Caco-2 (cell line): Measurements from ENCODE around the gene RASSF4. TPM values are rescaled to one million over a fixed set of nuclear protein-coding genes. Genes with fewer than 3 reads are reported as not detected.
A peak's percentile ranks its signal among the peaks of the same experiment; 100 is the strongest.

Experiments
- BruUV-seq: library from RNA; stranded (reverse); fragments of 400-500 nt; replicated peaks from 2 replicates; lab custom pipeline; 2021; lab: Mats Ljungman, UMichigan
- CTCF ChIA-PET: fragments of 300-600 bp; sonication (Branson Sonifier 250); formaldehyde crosslinking; loops from one replicate; lab custom pipeline; 2022; ENCODE audit warnings: antibody characterized with exemption; lab: Charles Lee
- POLR2A ChIA-PET: fragments of 300-600 bp; sonication (Branson Sonifier 250); formaldehyde crosslinking; loops from one replicate; lab custom pipeline; 2022; ENCODE audit warnings: antibody characterized with exemption; lab: Charles Lee
- DNase-seq, 2 experiments: peaks; one replicate each; pipeline versions ENCODE4 v3.0.0 to v3.0.0-alpha.2; 2020 to 2022
- H3K27me3 ChIP-seq: replicated peaks from 2 replicates; pipeline ENCODE4 v1.6.0; 2011; ENCODE audit warnings: low read length; ENCODE audit not compliant: control insufficient read depth, insufficient read depth
- H3K36me3 ChIP-seq: 2 replicates; pipeline ENCODE4 v1.5.1; 2011; ENCODE audit warnings: low read length; ENCODE audit not compliant: control insufficient read depth, insufficient read depth
- H3K4me1 ChIP-seq: fragments of 250-450 bp; sonication (Bioruptor Pico); 2 replicates; pipeline ENCODE4 v1.5.1; 2020; ENCODE audit warnings: mild to moderate bottlenecking
- H3K4me3 ChIP-seq: 2 replicates; pipeline ENCODE4 v1.5.1; 2011; ENCODE audit warnings: low read depth, mild to moderate bottlenecking, control low read depth, low read length
- H3K9me3 ChIP-seq: fragments of 250-450 bp; sonication (Bioruptor Pico); 2 replicates; pipeline ENCODE4 v1.5.1; 2020; ENCODE audit warnings: mild to moderate bottlenecking, moderate library complexity
- H3K27ac Mint-ChIP-seq: one replicate; pipeline ENCODE4 v1.8.0; 2022; ENCODE audit warnings: mixed read lengths; ENCODE audit not compliant: unreplicated experiment
- H3K27me3 Mint-ChIP-seq: one replicate; pipeline ENCODE4 v1.8.0; 2022; ENCODE audit warnings: mixed read lengths; ENCODE audit not compliant: insufficient read depth, unreplicated experiment
- H3K36me3 Mint-ChIP-seq: one replicate; pipeline ENCODE4 v1.8.0; 2022; ENCODE audit warnings: mild to moderate bottlenecking, mixed read lengths; ENCODE audit not compliant: insufficient read depth, unreplicated experiment
- H3K4me1 Mint-ChIP-seq: one replicate; pipeline ENCODE4 v1.8.0; 2022; ENCODE audit warnings: low read depth, mixed read lengths; ENCODE audit not compliant: unreplicated experiment
- H3K4me3 Mint-ChIP-seq: one replicate; pipeline ENCODE4 v1.8.0; 2022; ENCODE audit warnings: mild to moderate bottlenecking, moderate library complexity, mixed read lengths; ENCODE audit not compliant: unreplicated experiment
- H3K9me3 Mint-ChIP-seq: one replicate; pipeline ENCODE4 v1.8.0; 2022; ENCODE audit warnings: mixed read lengths; ENCODE audit not compliant: unreplicated experiment
- CTCF ChIP-seq, 2 experiments: fragments of 200-600 bp in 1 of 2; IDR thresholded peaks; 1 replicate in 1 of 2; 2 replicates in 1 of 2; pipeline versions ENCODE4 v1.5.1 to v1.8.0; 2011 to 2022; ENCODE audit warnings: antibody characterized with exemption in 1 of 2, control low read depth in 1 of 2, inconsistent platforms in 1 of 2, low read depth in 1 of 2, low read length in 1 of 2, mild to moderate bottlenecking in 1 of 2, moderate library complexity in 1 of 2; ENCODE audit not compliant: insufficient read depth in 1 of 2, severe bottlenecking in 1 of 2, unreplicated experiment in 1 of 2
- intact Hi-C: fragments of 100-400 bp; cut with micrococcal nuclease; formaldehyde crosslinking; loops from one replicate; pipeline ENCODE4 v1.10.0; 2022; ENCODE audit not compliant: unreplicated experiment
- total RNA-seq: library from RNA; stranded (reverse); gene quantifications from 2 replicates; pipeline ENCODE4 v1.2.3, GENCODE V29; 2022

RASSF4 gene
- total RNA-seq, 1 experiment from 2014 or later: 55.6 TPM

GRCh38 chr10:44994752-44995530 lies 35.3 kb downstream of the RASSF4 start:
- no peaks in the 10 kb centered on the region for H3K27me3 Mint-ChIP-seq
- H3K9me3 Mint-ChIP-seq: no peaks in the 10 kb centered on the region
- H3K36me3 Mint-ChIP-seq: peaks cover 23% of the 10 kb centered on the region
- Histone ChIP-seq H3K27me3 (no peaks in the 10 kb centered on the region), H3K36me3 (no peaks in the 10 kb centered on the region), H3K9me3 (no peaks in the 10 kb centered on the region), H3K4me1 (peaks cover 62% of the 10 kb centered on the region), H3K4me3 (no peak overlapping the region)
- H3K4me3 Mint-ChIP-seq: no peak overlapping the region
- DNase-seq: no peak
- no TSS peak for BruUV-seq
- intact Hi-C loops: loop anchor here (1.0 kb wide), 1 partner anchor 63 kb away; no protein-coding TSS in a partner anchor
- H3K27ac Mint-ChIP-seq: peak overlapping the region; percentile 96
- peaks cover 49% of the 10 kb centered on the region for H3K4me1 Mint-ChIP-seq
- POLR2A ChIA-PET: interaction anchor here (0.9 to 1.2 kb wide), 2 partner anchors 16 to 35 kb away, joined by 3 to 4 read pairs; partner anchors contain the start of genes DEPP1 and RASSF4
- no peak for TF ChIP-seq CTCF (IDR thresholded peaks at IDR 0.05; ENCODE audit: insufficient read depth in 1 of 2, low read depth in 1 of 2, low read length in 1 of 2, severe bottlenecking in 1 of 2, unreplicated experiment in 1 of 2)
- CTCF ChIA-PET: interaction anchor here (0.7 to 4.8 kb wide), 6 partner anchors 16 to 132 kb away, joined by 3 to 27 read pairs (median 6); partner anchors contain the start of gene DEPP1

- intact Hi-C loops: no loop called here
- ChIA-PET CTCF (interaction anchor here (1.5 to 4.8 kb wide), 3 partner anchors 17 to 132 kb away, joined by 4 to 27 read pairs (median 10); partner anchors contain the start of gene DEPP1), POLR2A (interaction anchor here (0.9 to 1.2 kb wide), 2 partner anchors 17 to 36 kb away, joined by 3 to 4 read pairs; partner anchors contain the start of genes DEPP1 and RASSF4)
- H3K4me1 Mint-ChIP-seq: peaks cover 49% of the 10 kb centered on the region
- Histone ChIP-seq H3K4me1 (peaks cover 59% of the 10 kb centered on the region), H3K36me3 (no peaks in the 10 kb centered on the region), H3K27me3 (no peaks in the 10 kb centered on the region), H3K4me3 (no peak overlapping the region), H3K9me3 (no peaks in the 10 kb centered on the region)
- DNase-seq: no peak
- no peaks in the 10 kb centered on the region for H3K9me3 Mint-ChIP-seq
- no peaks in the 10 kb centered on the region for H3K27me3 Mint-ChIP-seq
- no peak overlapping the region for H3K4me3 Mint-ChIP-seq
- no peak for TF ChIP-seq CTCF (IDR thresholded peaks at IDR 0.05; ENCODE audit: insufficient read depth in 1 of 2, low read depth in 1 of 2, low read length in 1 of 2, severe bottlenecking in 1 of 2, unreplicated experiment in 1 of 2)
- H3K27ac Mint-ChIP-seq: peak overlapping the region; percentile 60
- peaks cover 29% of the 10 kb centered on the region for H3K36me3 Mint-ChIP-seq
- no TSS peak for BruUV-seq
These were observed 35.9 kb downstream of the RASSF4 start for GRCh38 chr10:44995581-44995913.

GRCh38 chr10:44995914-44996669 lies 36.5 kb downstream of the RASSF4 start:
- Histone ChIP-seq H3K9me3 (no peaks in the 10 kb centered on the region), H3K27me3 (no peaks in the 10 kb centered on the region), H3K4me1 (peaks cover 54% of the 10 kb centered on the region), H3K4me3 (no peak overlapping the region), H3K36me3 (no peaks in the 10 kb centered on the region)
- H3K27me3 Mint-ChIP-seq: no peaks in the 10 kb centered on the region
- intact Hi-C loops: no loop called here
- no peak for TF ChIP-seq CTCF (IDR thresholded peaks at IDR 0.05; ENCODE audit: insufficient read depth in 1 of 2, low read depth in 1 of 2, low read length in 1 of 2, severe bottlenecking in 1 of 2, unreplicated experiment in 1 of 2)
- DNase-seq: peak in 1 of 2 experiments; percentile 66
- ChIA-PET POLR2A (interaction anchor here (0.9 to 1.2 kb wide), 2 partner anchors 17 to 37 kb away, joined by 3 to 4 read pairs; partner anchors contain the start of genes DEPP1 and RASSF4), CTCF (interaction anchor here (4.8 kb wide), 1 partner anchor 63 kb away, joined by 27 read pairs; no protein-coding TSS in a partner anchor)
- no peaks in the 10 kb centered on the region for H3K9me3 Mint-ChIP-seq
- peaks cover 48% of the 10 kb centered on the region for H3K4me1 Mint-ChIP-seq
- no peak overlapping the region for H3K4me3 Mint-ChIP-seq
- peak overlapping the region; percentile 60 for H3K27ac Mint-ChIP-seq
- H3K36me3 Mint-ChIP-seq: peaks cover 32% of the 10 kb centered on the region
- BruUV-seq: no TSS peak
